ENCODE results near the gene LACTB. TPM values are rescaled to one million over a fixed set of nuclear protein-coding genes. Genes with fewer than 3 reads are reported as not detected.
A peak's percentile ranks its signal among the peaks of the same experiment; 100 is the strongest.

LACTB gene
- total and polyA plus RNA-seq, 3 experiments from 2014 or later = 9.7 to 31.7 (median 30.0) TPM

DNA sequence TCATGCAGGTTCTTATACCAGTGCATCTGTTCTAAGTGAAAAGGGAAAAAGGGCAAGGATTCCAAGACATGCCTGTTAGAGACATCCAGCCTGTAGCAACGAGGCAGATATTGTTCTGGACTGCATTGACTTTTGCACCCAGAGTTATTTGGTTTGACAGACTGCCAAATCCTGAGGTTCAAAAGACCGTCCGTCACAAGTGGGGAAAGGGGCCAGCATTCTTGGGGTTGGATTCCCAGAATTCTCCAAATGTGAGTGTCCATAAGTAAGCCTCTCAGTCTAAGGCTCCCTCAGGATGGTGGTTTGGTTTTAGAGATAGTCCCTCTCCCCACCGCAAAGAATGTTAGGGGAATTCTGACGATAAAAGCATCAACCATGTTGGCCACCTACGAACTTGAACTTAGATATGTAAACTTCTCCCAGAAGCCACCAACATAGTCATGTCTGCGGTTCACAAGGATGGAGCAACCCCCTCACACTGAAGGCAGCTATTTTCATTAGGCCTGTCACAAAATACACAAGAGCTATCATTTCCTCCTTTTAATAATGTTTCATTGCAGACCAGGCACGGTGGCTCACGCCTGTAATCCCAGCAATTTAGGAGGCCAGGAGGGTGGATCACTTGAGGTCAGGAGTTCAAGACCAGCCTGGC lies 13.6 kb upstream of the LACTB start:
- DNase-seq = no peak
- peaks cover 0 to 2% (median 0%) of the 10 kb centered on the region in 5 donors for H3K9me3 Mint-ChIP-seq
- Histone ChIP-seq H3K4me1 (ENCODE audit: insufficient read depth, low read length) (no peaks in the 10 kb centered on the region), H3K4me3 (ENCODE audit: low read length) (no peak overlapping the region), H3K9me3 (ENCODE audit: low read length) (no peaks in the 10 kb centered on the region), H3K27me3 (ENCODE audit: insufficient read depth, low read length, poor library complexity, severe bottlenecking) (no peaks in the 10 kb centered on the region), H3K36me3 (ENCODE audit: insufficient read depth, low read length) (no peaks in the 10 kb centered on the region), H3K27ac (ENCODE audit: low read depth, low read length) (no peak overlapping the region)
- peaks cover 19 to 43% of the 10 kb centered on the region in 2 donors for H3K27me3 Mint-ChIP-seq
- no peak overlapping the region for H3K4me3 Mint-ChIP-seq
- no peak overlapping the region for H3K27ac Mint-ChIP-seq
- no peaks in the 10 kb centered on the region for H3K4me1 Mint-ChIP-seq
- peaks cover 0 to 8% (median 0%) of the 10 kb centered on the region in 3 donors for H3K36me3 Mint-ChIP-seq
- POLR2A ChIA-PET = no interaction called here
- CTCF ChIA-PET = no interaction called here

DNA sequence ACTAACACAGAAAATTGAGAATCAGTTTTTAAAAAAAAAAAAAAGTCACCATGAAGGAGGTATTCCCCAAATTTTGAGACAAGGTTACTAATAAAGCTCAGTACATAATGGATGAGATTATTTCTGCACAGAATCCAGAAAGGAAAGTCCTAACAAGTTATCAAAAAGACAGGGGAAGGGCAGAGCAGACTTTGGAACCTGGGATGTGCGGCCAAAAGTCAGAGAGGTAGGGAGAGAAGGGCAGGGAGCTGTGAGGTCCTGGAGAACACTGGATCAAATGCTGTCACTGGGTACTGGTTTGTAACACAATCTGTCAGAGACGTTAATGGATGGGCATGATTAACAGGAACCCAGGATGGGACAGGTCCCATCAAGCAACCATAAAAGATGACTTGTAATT lies 12.2 kb upstream of the LACTB start:
- Histone ChIP-seq H3K36me3 (ENCODE audit: insufficient read depth, low read length) (no peaks in the 10 kb centered on the region), H3K9me3 (ENCODE audit: low read length) (no peaks in the 10 kb centered on the region), H3K27ac (ENCODE audit: low read depth, low read length) (no peak overlapping the region), H3K4me3 (ENCODE audit: low read length) (no peak overlapping the region), H3K4me1 (ENCODE audit: insufficient read depth, low read length) (no peaks in the 10 kb centered on the region), H3K27me3 (ENCODE audit: insufficient read depth, low read length, poor library complexity, severe bottlenecking) (no peaks in the 10 kb centered on the region)
- Mint-ChIP-seq H3K4me3 (no peak overlapping the region), H3K36me3 (peaks cover 0 to 8% (median 0%) of the 10 kb centered on the region in 3 donors), H3K9me3 (peaks cover 0 to 2% (median 0%) of the 10 kb centered on the region in 5 donors), H3K27me3 (peaks cover 17 to 28% of the 10 kb centered on the region in 2 donors), H3K4me1 (no peaks in the 10 kb centered on the region), H3K27ac (peak overlapping the region in 1 of 8 donors; percentile 11)
- no peak for DNase-seq
- POLR2A ChIA-PET = no interaction called here
- CTCF ChIA-PET = interaction anchor here (1.3 kb wide), 1 partner anchor 61 kb away, joined by 3 read pairs; no protein-coding TSS in a partner anchor

DNA sequence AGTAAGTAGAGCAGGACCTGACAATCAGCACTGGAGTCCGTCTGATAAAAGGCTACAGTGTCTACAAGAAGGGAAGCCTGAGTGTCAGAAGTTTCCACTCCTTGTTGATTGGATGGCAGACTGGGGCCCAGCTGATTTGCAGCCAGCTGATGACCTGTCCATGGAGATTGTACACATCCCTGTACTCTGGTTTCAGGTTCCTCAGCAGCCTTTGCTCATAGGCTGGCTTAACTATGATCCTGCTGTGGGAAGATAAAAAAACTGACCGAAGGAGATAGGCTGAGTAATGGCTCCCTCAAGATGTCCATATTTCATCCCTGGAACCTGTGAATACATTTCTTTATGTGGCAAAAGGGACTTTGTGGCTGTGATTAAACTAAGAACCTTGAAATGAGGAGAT lies 11.7 kb upstream of the LACTB start:
- peaks cover 0 to 2% (median 0%) of the 10 kb centered on the region in 5 donors for H3K9me3 Mint-ChIP-seq
- H3K4me3 Mint-ChIP-seq = no peak overlapping the region
- CTCF ChIA-PET = interaction anchor here (1.2 to 1.3 kb wide), 2 partner anchors 62 kb away, joined by 3 to 4 read pairs; no protein-coding TSS in a partner anchor
- no peak overlapping the region for H3K27ac Mint-ChIP-seq
- H3K27me3 Mint-ChIP-seq = peaks cover 15 to 24% of the 10 kb centered on the region in 2 donors
- no peak for DNase-seq
- H3K4me1 Mint-ChIP-seq = no peaks in the 10 kb centered on the region
- Histone ChIP-seq H3K9me3 (ENCODE audit: low read length) (no peaks in the 10 kb centered on the region), H3K27ac (ENCODE audit: low read depth, low read length) (no peak overlapping the region), H3K36me3 (ENCODE audit: insufficient read depth, low read length) (no peaks in the 10 kb centered on the region), H3K4me1 (ENCODE audit: insufficient read depth, low read length) (no peaks in the 10 kb centered on the region), H3K27me3 (ENCODE audit: insufficient read depth, low read length, poor library complexity, severe bottlenecking) (no peaks in the 10 kb centered on the region), H3K4me3 (ENCODE audit: low read length) (no peak overlapping the region)
- POLR2A ChIA-PET = no interaction called here
- peaks cover 0 to 4% (median 0%) of the 10 kb centered on the region in 3 donors for H3K36me3 Mint-ChIP-seq

DNA sequence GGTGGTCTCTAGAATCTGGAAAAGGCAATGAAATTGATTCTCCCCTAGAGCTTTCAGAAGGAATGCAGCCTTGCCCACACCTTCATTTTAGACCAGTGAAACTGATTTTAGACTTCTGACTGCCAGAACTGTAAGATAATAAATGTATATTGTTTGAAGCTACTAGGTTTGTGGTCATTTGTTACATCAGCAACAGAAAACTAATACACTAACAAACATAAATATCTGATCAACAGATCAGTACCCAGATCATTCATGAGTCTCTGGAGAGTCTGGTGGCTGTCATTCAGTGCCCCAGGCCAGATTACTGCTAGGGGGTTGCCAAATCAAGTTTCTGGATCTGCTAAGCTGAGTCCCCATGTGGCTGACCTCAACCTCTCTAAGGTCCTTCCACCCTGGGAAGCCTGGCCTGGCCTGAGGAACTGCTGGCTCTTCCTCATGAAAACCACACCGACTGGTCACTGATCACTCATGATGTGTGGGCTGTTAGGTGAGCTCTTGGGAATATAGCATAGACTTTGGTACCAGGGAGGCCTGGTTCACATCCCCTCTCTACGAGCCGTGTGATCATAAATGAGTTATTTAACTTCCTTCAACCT lies 11.1 kb upstream of the LACTB start:
- Histone ChIP-seq H3K4me1 (ENCODE audit: insufficient read depth, low read length) (no peaks in the 10 kb centered on the region), H3K27ac (ENCODE audit: low read depth, low read length) (no peak overlapping the region), H3K9me3 (ENCODE audit: low read length) (no peaks in the 10 kb centered on the region), H3K36me3 (ENCODE audit: insufficient read depth, low read length) (no peaks in the 10 kb centered on the region), H3K4me3 (ENCODE audit: low read length) (no peak overlapping the region), H3K27me3 (ENCODE audit: insufficient read depth, low read length, poor library complexity, severe bottlenecking) (no peaks in the 10 kb centered on the region)
- H3K9me3 Mint-ChIP-seq = peaks cover 0 to 1% (median 0%) of the 10 kb centered on the region in 5 donors
- no peaks in the 10 kb centered on the region for H3K36me3 Mint-ChIP-seq
- no peaks in the 10 kb centered on the region for H3K4me1 Mint-ChIP-seq
- H3K27me3 Mint-ChIP-seq = peaks cover 13 to 19% of the 10 kb centered on the region in 2 donors
- POLR2A ChIA-PET = no interaction called here
- H3K27ac Mint-ChIP-seq = peak overlapping the region in 1 of 8 donors; percentile 20
- no peak overlapping the region for H3K4me3 Mint-ChIP-seq
- CTCF ChIA-PET = interaction anchor here (1.2 kb wide), 1 partner anchor 62 kb away, joined by 4 read pairs; no protein-coding TSS in a partner anchor
- DNase-seq = no peak

DNA sequence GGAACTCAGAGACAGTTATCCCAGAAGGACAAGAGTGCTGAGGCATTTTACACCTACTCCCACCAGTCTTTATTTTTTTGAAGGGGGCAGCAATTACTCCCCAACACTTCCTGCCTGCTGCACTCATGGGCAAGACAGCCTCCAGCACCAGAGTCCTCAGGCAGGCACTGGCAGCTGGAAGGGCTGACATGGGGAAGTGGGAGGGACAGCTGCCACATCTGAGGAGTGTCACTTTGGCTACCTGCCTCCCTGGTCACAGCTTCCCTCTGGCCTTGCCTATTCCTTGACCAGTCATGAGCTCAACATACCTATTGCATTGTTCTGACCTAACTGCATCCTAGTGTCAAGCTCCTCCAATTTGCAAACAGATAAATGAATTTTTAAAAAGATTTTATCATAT lies 10.2 kb upstream of the LACTB start:
- no peaks in the 10 kb centered on the region for H3K27me3 ChIP-seq (ENCODE audit: insufficient read depth, low read length, poor library complexity, severe bottlenecking)
- no peak overlapping the region for H3K27ac ChIP-seq (ENCODE audit: low read depth, low read length)
- H3K36me3 Mint-ChIP-seq = no peaks in the 10 kb centered on the region
- no peak overlapping the region for H3K4me3 ChIP-seq (ENCODE audit: low read length)
- CTCF ChIA-PET = no interaction called here
- H3K9me3 ChIP-seq (ENCODE audit: low read length) = no peaks in the 10 kb centered on the region
- peaks cover 10 to 15% of the 10 kb centered on the region in 2 donors for H3K27me3 Mint-ChIP-seq
- H3K4me1 Mint-ChIP-seq = no peaks in the 10 kb centered on the region
- DNase-seq = no peak
- no peak overlapping the region for H3K27ac Mint-ChIP-seq
- H3K4me3 Mint-ChIP-seq = no peak overlapping the region
- no peaks in the 10 kb centered on the region for H3K9me3 Mint-ChIP-seq
- POLR2A ChIA-PET = no interaction called here
- no peaks in the 10 kb centered on the region for H3K36me3 ChIP-seq (ENCODE audit: insufficient read depth, low read length)
- H3K4me1 ChIP-seq (ENCODE audit: insufficient read depth, low read length) = no peaks in the 10 kb centered on the region

DNA sequence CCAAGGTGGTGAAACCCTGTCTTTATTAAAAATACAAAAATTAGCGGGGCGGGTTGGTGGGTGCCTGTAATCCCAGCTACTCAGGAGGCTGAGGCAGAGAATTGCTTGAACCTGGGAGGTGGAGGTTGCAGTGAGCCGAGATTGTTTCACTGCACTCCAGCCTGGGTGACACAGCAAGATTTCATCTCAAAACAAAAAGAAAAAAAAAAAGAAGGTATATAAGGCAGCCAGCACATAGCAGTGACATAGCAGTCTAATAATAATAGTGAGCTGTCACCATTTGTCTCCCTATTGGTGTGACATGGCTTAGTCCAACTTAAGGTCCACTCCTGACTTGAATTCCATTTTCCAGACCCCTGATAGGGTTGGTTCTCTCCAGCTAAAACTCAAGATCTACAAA lies 8.8 kb upstream of the LACTB start:
- ChIA-PET POLR2A (no interaction called here), CTCF (no interaction called here)
- Mint-ChIP-seq H3K27ac (no peak overlapping the region), H3K27me3 (peaks cover 7 to 8% of the 10 kb centered on the region in 2 donors), H3K4me3 (no peak overlapping the region), H3K9me3 (no peaks in the 10 kb centered on the region), H3K36me3 (no peaks in the 10 kb centered on the region), H3K4me1 (no peaks in the 10 kb centered on the region)
- no peaks in the 10 kb centered on the region for H3K4me1 ChIP-seq (ENCODE audit: insufficient read depth, low read length)
- H3K27ac ChIP-seq (ENCODE audit: low read depth, low read length) = no peak overlapping the region
- no peaks in the 10 kb centered on the region for H3K9me3 ChIP-seq (ENCODE audit: low read length)
- H3K36me3 ChIP-seq (ENCODE audit: insufficient read depth, low read length) = no peaks in the 10 kb centered on the region
- H3K27me3 ChIP-seq (ENCODE audit: insufficient read depth, low read length, poor library complexity, severe bottlenecking) = no peaks in the 10 kb centered on the region
- no peak for DNase-seq
- H3K4me3 ChIP-seq (ENCODE audit: low read length) = no peak overlapping the region

DNA sequence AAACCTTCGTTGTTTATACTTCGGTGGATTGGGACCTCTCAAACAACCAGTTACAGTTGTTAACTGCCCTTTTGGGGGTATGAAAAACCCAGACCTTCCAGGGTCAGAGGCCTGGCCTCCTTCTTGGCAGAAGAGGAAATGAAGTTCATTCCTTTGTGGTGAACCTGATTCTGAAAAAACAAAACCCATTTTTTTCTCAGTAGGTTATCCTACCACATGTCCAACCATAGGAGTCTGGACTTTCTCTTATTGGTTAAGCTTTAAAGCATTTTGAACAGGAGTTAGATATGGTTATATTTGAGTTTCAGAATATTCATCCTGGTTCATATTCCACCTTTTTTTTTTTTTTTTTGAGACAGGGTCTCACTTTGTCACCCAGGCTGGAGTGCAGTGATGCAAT lies 7.2 kb upstream of the LACTB start:
- Mint-ChIP-seq H3K27me3 (peaks cover 0 to 2% of the 10 kb centered on the region in 2 donors), H3K36me3 (peaks cover 0 to under 1% (median 0%) of the 10 kb centered on the region in 3 donors), H3K4me3 (no peak overlapping the region), H3K27ac (no peak overlapping the region), H3K4me1 (no peaks in the 10 kb centered on the region), H3K9me3 (peaks cover 0 to 6% (median 5%) of the 10 kb centered on the region in 5 donors)
- no peaks in the 10 kb centered on the region for H3K36me3 ChIP-seq (ENCODE audit: insufficient read depth, low read length)
- no peak overlapping the region for H3K27ac ChIP-seq (ENCODE audit: low read depth, low read length)
- no peaks in the 10 kb centered on the region for H3K4me1 ChIP-seq (ENCODE audit: insufficient read depth, low read length)
- no peak overlapping the region for H3K4me3 ChIP-seq (ENCODE audit: low read length)
- DNase-seq = no peak
- POLR2A ChIA-PET = no interaction called here
- peaks cover 3% of the 10 kb centered on the region for H3K9me3 ChIP-seq (ENCODE audit: low read length)
- no peaks in the 10 kb centered on the region for H3K27me3 ChIP-seq (ENCODE audit: insufficient read depth, low read length, poor library complexity, severe bottlenecking)
- CTCF ChIA-PET = interaction anchor here (1.4 kb wide), 1 partner anchor 67 kb away, joined by 3 read pairs; no protein-coding TSS in a partner anchor

DNA sequence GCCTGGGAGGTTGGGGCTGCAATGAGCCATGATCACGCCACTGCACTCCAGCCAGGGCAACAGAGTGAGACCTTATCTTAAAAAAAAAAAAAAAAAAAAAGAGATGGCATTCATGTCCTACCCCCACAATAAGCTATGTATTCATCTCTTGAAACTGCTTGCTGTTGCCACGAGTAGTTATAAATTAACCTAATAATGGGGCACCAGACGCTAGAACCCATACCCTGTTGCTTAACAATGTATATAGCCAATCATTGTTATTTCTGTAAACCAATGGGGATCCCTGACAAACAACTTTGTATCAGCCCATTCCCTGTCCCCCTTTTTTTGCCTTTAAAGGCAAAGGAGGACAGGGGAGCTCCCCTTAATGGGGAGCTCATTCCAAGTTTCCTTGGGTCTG lies 2.8 kb upstream of the LACTB start:
- H3K4me1 Mint-ChIP-seq = peaks cover 10 to 21% (median 20%) of the 10 kb centered on the region in 3 donors
- CTCF ChIA-PET = interaction anchor here (1.4 kb wide), 1 partner anchor 71 kb away, joined by 4 read pairs; no protein-coding TSS in a partner anchor
- no peak overlapping the region for H3K4me3 Mint-ChIP-seq
- Histone ChIP-seq H3K27me3 (ENCODE audit: insufficient read depth, low read length, poor library complexity, severe bottlenecking) (no peaks in the 10 kb centered on the region), H3K36me3 (ENCODE audit: insufficient read depth, low read length) (no peaks in the 10 kb centered on the region), H3K4me3 (ENCODE audit: low read length) (no peak overlapping the region), H3K4me1 (ENCODE audit: insufficient read depth, low read length) (peaks cover 11% of the 10 kb centered on the region), H3K9me3 (ENCODE audit: low read length) (peaks cover 12% of the 10 kb centered on the region), H3K27ac (ENCODE audit: low read depth, low read length) (no peak overlapping the region)
- H3K9me3 Mint-ChIP-seq = peaks cover 7 to 16% (median 13%) of the 10 kb centered on the region in 5 donors
- peaks cover 0 to 12% (median 5%) of the 10 kb centered on the region in 3 donors for H3K36me3 Mint-ChIP-seq
- no peak for DNase-seq
- POLR2A ChIA-PET = no interaction called here
- H3K27ac Mint-ChIP-seq = no peak overlapping the region
- H3K27me3 Mint-ChIP-seq = no peaks in the 10 kb centered on the region
